ENCODE results near the gene REM2.

DNA sequence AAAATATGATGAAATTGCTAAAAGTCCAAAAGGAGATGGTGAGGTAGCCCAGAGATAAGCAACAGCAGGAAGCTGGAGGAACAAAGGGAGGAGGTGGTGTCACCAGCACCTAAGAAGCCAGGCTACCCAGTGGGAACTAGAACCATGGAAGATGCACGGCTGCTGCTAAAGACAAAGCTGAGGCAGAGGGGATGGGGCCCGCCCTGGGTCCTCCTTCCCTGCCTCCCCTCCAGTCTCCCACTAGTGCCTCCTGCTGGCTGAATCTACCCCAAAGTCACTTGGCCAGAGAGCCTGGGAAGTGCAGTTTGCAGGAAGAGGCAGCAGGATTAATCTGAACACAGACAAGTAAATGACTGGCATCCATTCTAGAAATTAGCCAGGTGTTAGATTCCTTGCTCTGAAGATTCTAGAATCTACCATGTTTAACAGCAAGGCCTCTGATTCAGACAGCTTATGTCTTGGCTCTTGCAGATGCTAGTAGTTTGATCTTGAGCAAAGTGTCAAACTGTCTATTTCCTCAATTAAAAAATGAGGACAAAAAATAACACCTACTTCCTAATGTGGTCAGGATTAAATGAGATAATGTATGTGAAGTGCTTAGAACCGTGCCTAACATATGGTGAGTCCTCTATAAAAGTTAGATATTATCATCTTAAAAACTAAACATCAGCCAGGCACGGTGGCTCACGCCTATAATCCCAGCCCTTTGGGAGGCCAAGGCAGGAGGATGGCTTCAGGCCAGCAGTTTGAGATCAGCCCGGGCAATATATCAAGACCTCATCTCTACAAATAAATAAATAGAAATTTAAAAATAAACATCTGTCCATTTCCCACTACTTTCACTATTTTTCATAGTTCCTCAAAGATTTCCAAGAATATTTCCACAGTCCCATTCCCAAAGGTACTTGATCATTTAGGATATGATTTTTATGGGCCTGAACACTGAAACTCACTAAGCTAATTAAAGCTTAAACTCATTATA lies 17.3 kb upstream of the REM2 start:
- TF ChIP-seq CTCF (conservative IDR thresholded peaks at IDR 0.05; ENCODE audit: low read depth, low read length) (peak; percentile 59), EZH2 (IDR thresholded peaks at IDR 0.05; ENCODE audit: borderline replicate concordance, low read depth, low read length, poor library complexity, severe bottlenecking) (no peak)
